IMR-90 (cell line): ENCODE results near the gene RHOT1. TPM values are rescaled to one million over a fixed set of nuclear protein-coding genes. Genes with fewer than 3 reads are reported as not detected.
A peak's percentile ranks its signal among the peaks of the same experiment; 100 is the strongest.

Experiments
- ATAC-seq: fragments of 200-7000 bp; cut with Tn5 transposase; 2 replicates; pipeline ENCODE4 v1.9.1; 2020; ENCODE audit warnings: low read depth, mild to moderate bottlenecking, moderate library complexity
- BruUV-seq: library from RNA; stranded (reverse); fragments of 400-500 nt; replicated peaks from 2 replicates; lab custom pipeline; 2021; lab: Mats Ljungman, UMichigan
- CTCF ChIA-PET: fragments of 300-600 bp; formaldehyde crosslinking; extraction: SDS; loops from one replicate; lab custom pipeline; 2021; ENCODE audit warnings: antibody characterized with exemption; lab: Yijun Ruan, JAX
- POLR2A ChIA-PET: fragments of 300-600 bp; sonication (Branson Sonifier 250); formaldehyde crosslinking; loops from one replicate; lab custom pipeline; 2022; ENCODE audit warnings: antibody characterized with exemption; ENCODE audit not compliant: unreplicated experiment; lab: Charles Lee
- DNase-seq: peaks from one replicate; pipeline ENCODE4 v3.0.0; 2013
- H2AFZ ChIP-seq: replicated peaks from 2 replicates; pipeline ENCODE3; 2013; ENCODE audit warnings: low read length, mild to moderate bottlenecking; ENCODE audit not compliant: poor library complexity
- H2AK5ac ChIP-seq: 2 replicates; pipeline ENCODE4 v1.6.1; 2013; ENCODE audit warnings: low read depth, low read length, inconsistent platforms
- H2AK9ac ChIP-seq: replicated peaks from 2 replicates; pipeline ENCODE3; 2013; ENCODE audit warnings: mild to moderate bottlenecking, low read depth, low read length, moderate library complexity; ENCODE audit not compliant: poor library complexity
- H2BK120ac ChIP-seq: 2 replicates; pipeline ENCODE4 v1.6.1; 2013; ENCODE audit warnings: low read depth, low read length, inconsistent platforms
- H2BK15ac ChIP-seq: 3 replicates; pipeline ENCODE4 v1.6.1; 2013; ENCODE audit warnings: low read depth, low read length, inconsistent platforms
- H2BK20ac ChIP-seq: 2 replicates; pipeline ENCODE4 v1.6.1; 2013; ENCODE audit warnings: low read depth, mild to moderate bottlenecking, inconsistent platforms, low read length, moderate library complexity
- H2BK5ac ChIP-seq: 2 replicates; pipeline ENCODE4 v1.6.1; 2013; ENCODE audit warnings: mild to moderate bottlenecking, low read depth, low read length, inconsistent platforms; ENCODE audit not compliant: poor library complexity, severe bottlenecking
- H3K14ac ChIP-seq: replicated peaks from 2 replicates; pipeline ENCODE4 v1.6.1; 2013; ENCODE audit warnings: low read depth, low read length, inconsistent platforms
- H3K18ac ChIP-seq: 2 replicates; pipeline ENCODE4 v1.6.1; 2013; ENCODE audit warnings: low read depth, low read length, control low read depth
- H3K23ac ChIP-seq: 2 replicates; pipeline ENCODE4 v1.6.1; 2013; ENCODE audit warnings: low read depth, low read length, inconsistent platforms
- H3K27ac ChIP-seq: 2 replicates; pipeline ENCODE4 v1.5.1; 2013; ENCODE audit warnings: mild to moderate bottlenecking, control low read depth, low read length; ENCODE audit not compliant: insufficient read depth
- H3K27me3 ChIP-seq: 2 replicates; pipeline ENCODE4 v1.6.1; 2013; ENCODE audit warnings: low read length; ENCODE audit not compliant: control insufficient read depth, insufficient read depth
- H3K36me3 ChIP-seq: 2 replicates; pipeline ENCODE4 v1.6.1; 2013; ENCODE audit warnings: low read length, mixed read lengths; ENCODE audit not compliant: control insufficient read depth, insufficient read depth
- H3K4ac ChIP-seq: 2 replicates; pipeline ENCODE4 v1.6.1; 2013; ENCODE audit warnings: low read depth, low read length, inconsistent platforms
- H3K4me1 ChIP-seq: 2 replicates; pipeline ENCODE4 v1.6.1; 2013; ENCODE audit warnings: low read length, mixed read lengths; ENCODE audit not compliant: control insufficient read depth, insufficient read depth
- H3K4me2 ChIP-seq: 2 replicates; pipeline ENCODE4 v1.6.1; 2013; ENCODE audit warnings: low read depth, mild to moderate bottlenecking, control low read depth, low read length, moderate library complexity
- H3K4me3 ChIP-seq: 2 replicates; pipeline ENCODE4 v1.5.1; 2013; ENCODE audit warnings: low read depth, mild to moderate bottlenecking, control low read depth, low read length, moderate library complexity; ENCODE audit not compliant: insufficient read depth
- H3K56ac ChIP-seq: 2 replicates; pipeline ENCODE4 v1.6.1; 2013; ENCODE audit warnings: low read length, inconsistent platforms; ENCODE audit not compliant: insufficient read depth; ENCODE audit errors: extremely low read depth
- H3K79me1 ChIP-seq, 2 experiments: 2 replicates each; pipeline ENCODE4 v1.6.1; 2013; ENCODE audit warnings: low read length in 2 of 2, inconsistent platforms in 1 of 2, low read depth in 1 of 2
- H3K9ac ChIP-seq: 2 replicates; pipeline ENCODE4 v1.6.1; 2013; ENCODE audit warnings: low read depth, low read length, control low read depth
- H3K9me1 ChIP-seq: 2 replicates; pipeline ENCODE4 v1.6.1; 2013; ENCODE audit warnings: low read length, inconsistent platforms; ENCODE audit not compliant: insufficient read depth
- H3K9me3 ChIP-seq: 2 replicates; pipeline ENCODE4 v1.6.1; 2013; ENCODE audit warnings: low read length; ENCODE audit not compliant: control insufficient read depth, insufficient read depth
- H4K20me1 ChIP-seq: 2 replicates; pipeline ENCODE4 v1.6.1; 2013; ENCODE audit warnings: low read length, inconsistent platforms; ENCODE audit not compliant: insufficient read depth
- H4K5ac ChIP-seq: 2 replicates; pipeline ENCODE4 v1.6.1; 2013; ENCODE audit warnings: mild to moderate bottlenecking, low read depth, low read length, control low read depth
- H4K8ac ChIP-seq, 2 experiments: 2 replicates each; pipeline ENCODE4 v1.6.1; 2013; ENCODE audit warnings: low read depth in 2 of 2, low read length in 2 of 2, control low read depth in 1 of 2, inconsistent platforms in 1 of 2
- H4K91ac ChIP-seq: 2 replicates; pipeline ENCODE4 v1.6.1; 2013; ENCODE audit warnings: low read depth, low read length, inconsistent platforms; ENCODE audit not compliant: insufficient read depth
- RAD21 ChIP-seq: IDR thresholded peaks from 2 replicates; pipeline ENCODE4 v1.6.1; 2012; ENCODE audit warnings: low read length, improper control_type of control experiment
- WGBS, 2 experiments: methylation state at CpG; one replicate each; pipeline versions ENCODE4 v1.1.5 to v1.1.7; 2013; ENCODE audit warnings: missing lambda C conversion rate in 2 of 2; ENCODE audit not compliant: insufficient read length in 1 of 2; ENCODE audit errors: extremely low coverage in 2 of 2; 5-methylcytosine and 5-hydroxymethylcytosine counted together
- dilution Hi-C: fragments of 300-500 bp; cut with HindIII; formaldehyde crosslinking; loops from one replicate; pipeline ENCODE4 v1.14.3; 2018; ENCODE audit warnings: low sequenced_read_pairs; ENCODE audit not compliant: unreplicated experiment
- in situ Hi-C: fragments of 300-500 bp; cut with MboI; formaldehyde crosslinking; loops from 3 replicates; pipeline ENCODE4 v1.14.3; 2019; ENCODE audit warnings: low sequenced_read_pairs, inconsistent platforms, mixed read lengths
- intact Hi-C: fragments of 100-400 bp; cut with micrococcal nuclease; formaldehyde crosslinking; loops from 2 replicates; pipeline ENCODE4 v1.10.0; 2022
- polyA plus RNA-seq, 3 experiments: library from polyadenylated mRNA; depleted of rRNA; stranded (reverse); fragments of >200 nt; gene quantifications; 2 replicates each; pipeline ENCODE4 v1.2.3, GENCODE V29; 2012; ENCODE audit warnings: low replicate concordance in 1 of 3
- total RNA-seq: library from RNA; depleted of rRNA; stranded (reverse); fragments of >200 nt; gene quantifications from 2 replicates; pipeline ENCODE4 v1.2.3, GENCODE V29; 2012
- TF ChIP-seq, protein P1 (sequence below): conservative IDR thresholded peaks from 2 replicates; pipeline ENCODE4 v1.5.1; 2012; ENCODE audit warnings: mild to moderate bottlenecking, low read depth, low read length, improper control_type of control experiment

Gene RHOT1
- total and polyA plus RNA-seq, 2 of the 4 experiments (the other 2 are of a cell fraction), result 27.4 to 27.6 TPM

DNA sequence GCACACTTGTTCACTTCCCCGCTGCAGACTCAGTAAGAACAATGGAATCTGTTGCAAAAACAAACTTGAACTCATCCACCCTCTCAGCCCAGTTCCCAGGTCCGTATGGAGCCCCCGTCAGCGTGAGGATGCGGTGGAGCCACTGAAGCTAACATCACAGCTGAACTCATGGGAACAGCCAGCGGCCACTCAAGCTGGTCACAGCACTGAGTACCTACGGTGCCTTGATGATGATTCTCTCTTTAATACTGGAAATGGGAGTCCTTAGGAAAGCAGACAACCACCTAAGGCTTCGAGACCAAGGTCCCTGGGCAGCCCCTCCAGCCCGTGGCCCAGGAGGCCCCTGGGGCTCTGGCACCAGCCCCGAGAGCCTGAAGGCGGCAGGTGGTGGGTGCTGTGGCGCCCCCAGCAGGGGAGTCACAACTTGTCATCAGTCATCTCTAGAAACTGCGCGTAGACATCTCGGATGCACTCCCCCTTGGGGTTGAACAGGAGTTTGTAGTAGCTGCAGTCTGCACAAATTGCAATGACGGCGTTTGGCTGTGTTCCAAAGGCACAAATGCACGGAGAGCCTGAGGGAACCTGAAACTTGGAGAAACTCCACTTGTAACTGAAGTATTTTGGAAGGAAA is 31.0 kb upstream of the RHOT1 start:
- intact Hi-C loops (no loop called here), in situ Hi-C loops (no loop called here), dilution Hi-C loops (no loop called here)
- ATAC-seq (peak; percentile 72), DNase-seq (peak; percentile 68)
- no peaks in the 10 kb centered on the region for H3K79me1 ChIP-seq
- no peak overlapping the region for H3K18ac ChIP-seq
- H2BK15ac ChIP-seq, result no peak overlapping the region
- no peak overlapping the region for H3K9ac ChIP-seq
- peak overlapping the region; percentile 53 for H2AFZ ChIP-seq
- POLR2A ChIA-PET, result interaction anchor here (0.6 kb wide), 1 partner anchor 14 kb away, joined by 6 read pairs; no protein-coding TSS in a partner anchor
- H3K4me3 ChIP-seq, result no peak overlapping the region
- H3K9me1 ChIP-seq, result no peaks in the 10 kb centered on the region
- no peak overlapping the region for H3K14ac ChIP-seq
- H4K5ac ChIP-seq, result no peak overlapping the region
- H4K20me1 ChIP-seq, result no peaks in the 10 kb centered on the region
- no peaks in the 10 kb centered on the region for H3K9me3 ChIP-seq
- no peak overlapping the region for H2BK120ac ChIP-seq
- H2AK9ac ChIP-seq, result no peak overlapping the region
- H3K27me3 ChIP-seq, result peaks cover 3% of the 10 kb centered on the region
- H3K4me1 ChIP-seq, result peaks cover 6% of the 10 kb centered on the region; the same call in 1 of the 2 replicates
- BruUV-seq, result no TSS peak
- H2AK5ac ChIP-seq, result no peak overlapping the region
- 33% methylated on average over 4 of the region's 18 CpGs; no CpG with 5 or more reads in 1 of the 2 experiments for WGBS, 2 experiments
- CTCF ChIA-PET, result interaction anchor here (0.6 kb wide), 1 partner anchor 81 kb away, joined by 3 read pairs; no protein-coding TSS in a partner anchor
- TF ChIP-seq, protein P1, sequence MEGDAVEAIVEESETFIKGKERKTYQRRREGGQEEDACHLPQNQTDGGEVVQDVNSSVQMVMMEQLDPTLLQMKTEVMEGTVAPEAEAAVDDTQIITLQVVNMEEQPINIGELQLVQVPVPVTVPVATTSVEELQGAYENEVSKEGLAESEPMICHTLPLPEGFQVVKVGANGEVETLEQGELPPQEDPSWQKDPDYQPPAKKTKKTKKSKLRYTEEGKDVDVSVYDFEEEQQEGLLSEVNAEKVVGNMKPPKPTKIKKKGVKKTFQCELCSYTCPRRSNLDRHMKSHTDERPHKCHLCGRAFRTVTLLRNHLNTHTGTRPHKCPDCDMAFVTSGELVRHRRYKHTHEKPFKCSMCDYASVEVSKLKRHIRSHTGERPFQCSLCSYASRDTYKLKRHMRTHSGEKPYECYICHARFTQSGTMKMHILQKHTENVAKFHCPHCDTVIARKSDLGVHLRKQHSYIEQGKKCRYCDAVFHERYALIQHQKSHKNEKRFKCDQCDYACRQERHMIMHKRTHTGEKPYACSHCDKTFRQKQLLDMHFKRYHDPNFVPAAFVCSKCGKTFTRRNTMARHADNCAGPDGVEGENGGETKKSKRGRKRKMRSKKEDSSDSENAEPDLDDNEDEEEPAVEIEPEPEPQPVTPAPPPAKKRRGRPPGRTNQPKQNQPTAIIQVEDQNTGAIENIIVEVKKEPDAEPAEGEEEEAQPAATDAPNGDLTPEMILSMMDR, result peak; percentile 20; the same call in 1 of the 2 replicates
- no peak for TF ChIP-seq RAD21
- no peak overlapping the region for H2BK5ac ChIP-seq
- H2BK20ac ChIP-seq, result no peak overlapping the region
- no peak overlapping the region for H4K8ac ChIP-seq
- no peak overlapping the region for H3K23ac ChIP-seq
- H3K56ac ChIP-seq, result no peak overlapping the region
- no peaks in the 10 kb centered on the region for H3K36me3 ChIP-seq
- H3K4me2 ChIP-seq, result peak overlapping the region; percentile 19; the same call in 1 of the 2 replicates
- no peak overlapping the region for H3K4ac ChIP-seq
- no peak overlapping the region for H3K27ac ChIP-seq
- no peak overlapping the region for H4K91ac ChIP-seq
